Nucleus accumbens (tissue), 56 donors: ENCODE measurements around the gene CRACR2A.

Experiments used
- DNase-seq, 56 donors: peaks; one replicate each; lab custom pipeline; 2025; lab: John Stamatoyannopoulos, UW

Gene CRACR2A, protein sequence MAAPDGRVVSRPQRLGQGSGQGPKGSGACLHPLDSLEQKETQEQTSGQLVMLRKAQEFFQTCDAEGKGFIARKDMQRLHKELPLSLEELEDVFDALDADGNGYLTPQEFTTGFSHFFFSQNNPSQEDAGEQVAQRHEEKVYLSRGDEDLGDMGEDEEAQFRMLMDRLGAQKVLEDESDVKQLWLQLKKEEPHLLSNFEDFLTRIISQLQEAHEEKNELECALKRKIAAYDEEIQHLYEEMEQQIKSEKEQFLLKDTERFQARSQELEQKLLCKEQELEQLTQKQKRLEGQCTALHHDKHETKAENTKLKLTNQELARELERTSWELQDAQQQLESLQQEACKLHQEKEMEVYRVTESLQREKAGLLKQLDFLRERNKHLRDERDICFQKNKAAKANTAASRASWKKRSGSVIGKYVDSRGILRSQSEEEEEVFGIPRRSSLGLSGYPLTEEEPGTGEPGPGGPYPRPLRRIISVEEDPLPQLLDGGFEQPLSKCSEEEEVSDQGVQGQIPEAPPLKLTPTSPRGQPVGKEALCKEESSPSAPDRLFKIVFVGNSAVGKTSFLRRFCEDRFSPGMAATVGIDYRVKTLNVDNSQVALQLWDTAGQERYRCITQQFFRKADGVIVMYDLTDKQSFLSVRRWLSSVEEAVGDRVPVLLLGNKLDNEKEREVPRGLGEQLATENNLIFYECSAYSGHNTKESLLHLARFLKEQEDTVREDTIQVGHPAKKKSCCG

DNA sequence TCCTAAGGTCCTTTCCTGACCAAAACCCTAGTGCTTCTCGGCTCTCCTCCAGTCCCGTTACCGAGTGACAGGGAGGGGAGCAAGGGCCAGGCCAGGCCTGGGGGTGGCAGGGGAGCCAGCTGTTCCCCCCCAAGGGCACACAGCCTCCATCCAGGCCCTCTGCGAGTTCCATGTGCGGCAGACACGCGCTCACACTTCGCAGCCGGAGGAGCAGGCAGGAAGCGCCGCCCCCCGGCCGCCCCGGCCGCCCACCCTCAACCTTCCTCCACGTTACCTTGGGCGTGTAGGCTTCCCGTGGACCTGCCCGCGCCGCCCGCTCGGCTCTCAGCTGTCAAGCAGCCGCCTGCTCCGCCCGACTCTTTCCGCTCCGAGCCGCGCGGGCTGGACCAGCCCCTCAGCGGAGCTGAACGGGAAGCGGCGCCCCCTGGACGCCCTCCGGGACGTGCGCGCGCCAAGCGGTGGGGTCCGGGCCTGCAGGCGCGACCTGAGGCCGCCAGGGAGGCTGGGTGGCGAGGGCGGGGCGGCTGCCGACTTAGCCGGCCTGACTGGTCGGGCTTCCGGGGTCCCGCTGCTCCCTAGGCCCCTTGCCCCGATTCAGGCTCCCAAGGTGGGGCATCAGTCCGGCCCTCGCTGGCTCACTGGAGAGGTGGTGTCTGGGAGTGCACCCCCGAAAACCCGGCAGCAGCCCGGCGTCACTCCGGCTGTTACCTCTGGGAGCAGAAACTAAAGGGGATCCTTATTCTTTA lies at the start of gene CRACR2A:
CRACR2A (minus strand) TSS at position 369 of the 746 bp plus-strand sequence. CDS start 56,110 bp downstream, outside the sequence.
- peak in 11 of 56 donors; percentile 2 to 40 (median 10) for DNase-seq

DNA sequence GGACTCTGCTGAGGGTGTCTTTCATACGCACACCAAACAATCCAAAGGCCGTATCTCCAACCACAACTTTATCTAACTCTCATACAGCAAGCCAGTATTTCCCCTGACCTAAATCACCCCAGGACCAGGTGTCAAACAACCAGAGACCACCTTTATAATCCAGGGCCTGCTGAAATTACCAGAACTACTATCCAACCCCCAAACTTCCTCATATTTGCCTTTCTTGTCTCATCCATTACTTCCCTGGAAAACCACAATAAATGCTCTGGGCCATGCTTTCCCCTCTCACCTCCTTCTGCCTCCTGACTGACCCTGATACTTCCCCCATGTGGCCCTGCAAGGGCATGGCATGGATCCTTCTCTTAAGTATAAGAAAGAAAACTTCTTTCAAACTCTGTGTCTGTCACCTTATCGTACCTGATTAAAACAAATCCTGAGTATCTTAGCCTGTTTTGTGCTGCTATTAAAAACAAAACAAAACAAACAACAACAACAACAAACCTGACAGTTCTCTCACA lies 44.7 kb upstream of the CRACR2A start:
- DNase-seq, result no peak

DNA sequence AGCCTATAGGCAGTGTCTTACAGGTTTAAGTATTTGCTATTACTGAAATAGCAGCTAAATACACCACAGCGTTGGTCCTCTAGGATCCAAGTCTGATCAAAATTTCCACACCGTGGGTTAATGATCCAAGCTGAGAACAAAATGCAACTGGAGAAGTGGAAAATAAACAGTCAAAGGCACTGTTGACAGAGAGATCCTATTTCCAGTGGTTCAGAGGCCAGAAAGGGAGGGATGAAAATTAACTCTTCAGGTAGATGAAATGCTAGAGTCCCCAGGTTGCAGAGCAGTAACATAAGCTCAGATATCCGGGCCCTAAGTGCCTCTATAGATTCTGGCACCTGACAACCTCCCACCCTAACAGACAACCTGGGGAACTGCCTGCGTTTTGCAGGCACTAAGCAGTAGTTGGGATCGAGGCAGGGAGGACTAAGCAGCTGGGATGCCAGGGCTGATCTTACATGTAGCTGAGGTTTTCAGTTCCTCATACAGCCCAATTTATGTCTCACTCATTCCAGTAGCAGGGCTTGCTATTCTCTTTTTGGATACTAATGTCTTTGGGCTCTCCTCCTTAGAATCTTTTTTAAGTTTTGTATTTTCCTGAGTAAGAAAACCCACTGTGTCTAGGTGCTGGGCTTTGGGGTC lies 42.7 kb upstream of the CRACR2A start:
- no peak for DNase-seq

DNA sequence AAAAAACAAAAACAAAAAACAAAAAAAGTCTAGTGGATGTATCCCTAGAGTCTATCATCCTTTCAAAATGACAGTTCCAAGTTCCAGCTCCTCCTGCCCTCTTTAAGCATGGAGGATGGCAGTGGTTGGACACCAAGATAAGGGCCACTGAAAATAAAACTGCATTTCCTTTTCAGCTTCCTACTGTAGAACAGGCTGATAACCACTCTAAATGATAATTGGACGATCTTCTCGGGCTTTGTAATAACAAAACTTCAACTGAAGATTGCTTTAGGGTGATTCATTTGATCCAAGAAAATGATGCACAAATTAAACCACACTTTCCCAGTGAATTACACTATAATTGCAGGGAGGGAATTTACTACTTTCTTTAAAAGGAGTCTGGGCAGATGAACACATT lies 42.2 kb upstream of the CRACR2A start:
- DNase-seq, result no peak

DNA sequence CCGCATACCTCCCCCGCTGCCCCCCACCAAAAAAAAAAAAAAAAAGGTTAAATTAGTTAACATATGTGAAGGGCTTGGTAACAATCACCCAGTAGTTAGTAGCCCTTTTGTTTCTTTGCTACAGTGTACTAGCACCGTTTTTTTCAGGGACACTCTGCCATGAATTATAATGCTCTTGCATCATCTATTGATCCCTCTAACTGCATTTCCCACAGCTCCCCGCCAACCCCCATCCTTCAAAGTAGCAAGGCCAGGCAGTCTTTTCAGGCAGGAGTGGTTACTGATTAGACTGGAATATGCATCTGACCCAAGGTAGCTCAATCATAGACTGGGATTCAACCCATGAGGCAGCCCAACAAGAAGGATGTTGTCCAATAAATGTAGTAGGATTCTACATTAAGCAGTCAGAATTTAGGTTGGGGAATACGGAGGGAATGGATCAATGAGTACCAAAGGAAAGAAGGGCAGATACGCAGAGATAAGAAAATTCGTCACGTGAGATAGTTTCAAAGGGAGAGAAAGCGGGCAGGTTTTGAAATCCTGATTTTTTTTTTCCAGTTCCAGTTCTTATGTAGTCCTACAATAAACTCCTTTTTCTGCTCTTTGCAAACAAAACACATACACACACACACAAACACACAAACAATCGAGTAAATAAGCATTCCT lies 39.8 kb upstream of the CRACR2A start:
- no peak for DNase-seq

DNA sequence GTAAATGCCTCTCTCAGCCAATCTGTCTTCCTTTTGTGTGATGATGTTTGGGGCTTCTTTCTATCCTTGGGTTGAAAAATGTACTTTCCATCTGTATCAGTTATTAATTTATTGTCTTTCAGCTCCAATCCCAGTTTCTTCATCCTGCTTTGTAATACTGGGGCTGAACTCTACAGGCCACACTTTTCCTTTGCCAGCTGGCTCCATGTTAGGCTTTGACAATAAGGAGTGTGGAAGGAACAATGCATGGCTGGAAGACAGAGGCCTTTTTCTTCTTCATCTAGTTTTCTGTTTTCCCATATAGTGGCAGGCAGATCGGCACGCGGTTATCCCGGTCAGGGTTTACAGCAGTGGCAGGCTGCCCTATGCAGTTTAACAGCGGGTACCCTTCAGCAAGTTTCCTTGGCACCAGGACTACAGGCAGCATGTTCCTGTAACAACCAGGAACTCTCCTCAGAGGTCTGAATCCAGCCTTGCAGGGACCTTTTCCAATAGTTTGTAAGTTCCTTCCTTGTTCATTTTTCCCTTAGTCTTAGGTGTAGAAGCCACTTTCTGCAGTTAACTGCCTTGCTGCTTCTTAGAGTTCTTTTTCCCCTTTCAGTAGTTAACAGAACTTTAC lies 38.5 kb upstream of the CRACR2A start:
- DNase-seq, result peak in 1 of 56 donors; percentile 5

DNA sequence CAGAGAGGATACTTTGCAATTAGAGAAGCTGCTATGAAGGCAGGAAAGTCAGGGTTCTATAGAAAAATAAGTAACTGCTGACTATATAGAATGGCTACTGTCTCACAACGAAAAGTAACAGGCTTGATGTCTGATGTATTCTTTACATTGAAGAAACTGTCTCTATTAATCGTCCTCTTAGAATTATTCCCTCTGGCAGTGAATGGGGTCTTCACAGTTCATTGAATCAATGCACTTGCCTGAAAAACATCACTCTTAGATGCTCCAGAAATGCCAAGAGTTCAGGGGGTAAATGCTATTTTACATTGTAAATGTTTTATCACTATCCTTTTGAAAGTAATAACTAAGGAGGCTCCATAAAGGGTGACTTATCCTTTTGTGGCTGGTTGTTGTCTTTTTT lies 37.7 kb upstream of the CRACR2A start:
- DNase-seq, result no peak

DNA sequence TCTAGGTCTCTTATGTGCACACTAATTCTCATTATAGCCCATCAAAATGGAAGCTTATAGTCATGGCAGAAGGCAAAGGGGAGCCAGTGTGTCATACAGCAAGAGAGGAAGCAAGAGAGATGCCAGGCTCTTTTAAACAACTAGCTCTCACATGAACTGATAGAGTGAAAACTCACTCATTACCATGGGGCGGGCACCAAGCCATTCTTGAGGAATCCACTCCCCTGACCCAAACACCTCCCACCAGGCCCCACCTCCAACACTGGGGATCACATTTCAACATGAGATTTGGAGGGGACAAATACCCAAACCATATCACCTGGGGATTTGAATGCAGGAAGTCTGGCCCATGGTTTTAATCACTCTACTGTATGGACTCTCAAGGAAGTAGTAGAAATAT lies 36.9 kb upstream of the CRACR2A start:
- no peak for DNase-seq

DNA sequence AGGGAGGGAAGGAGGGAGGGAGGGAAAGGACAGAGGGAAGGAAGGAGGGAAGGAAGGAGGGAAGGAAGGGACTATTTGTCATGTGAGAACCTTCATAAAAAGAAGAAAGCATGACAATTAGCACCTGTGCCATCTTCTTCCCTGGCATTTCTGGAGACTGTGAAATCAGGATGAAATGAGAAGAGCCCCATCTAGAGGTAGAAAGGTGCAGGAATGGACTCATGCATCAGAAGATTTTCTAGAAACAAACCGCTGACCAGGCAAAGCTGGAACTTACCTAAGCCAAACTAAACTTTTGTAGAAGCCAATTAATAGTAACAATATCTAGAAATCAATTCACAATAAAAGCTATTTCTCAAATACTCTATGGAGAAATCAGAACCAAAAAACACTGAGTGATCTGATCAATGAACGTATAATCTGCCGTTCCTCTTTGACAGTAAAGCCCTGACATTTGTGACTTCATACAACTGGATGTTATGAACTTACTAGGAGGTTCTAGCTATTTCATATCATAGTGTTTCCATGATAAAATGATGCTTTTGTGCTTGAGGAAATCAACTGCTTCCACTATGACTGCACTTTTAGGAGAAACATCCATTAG lies 24.4 kb upstream of the CRACR2A start:
- peak in 1 of 56 donors; percentile 4 for DNase-seq

DNA sequence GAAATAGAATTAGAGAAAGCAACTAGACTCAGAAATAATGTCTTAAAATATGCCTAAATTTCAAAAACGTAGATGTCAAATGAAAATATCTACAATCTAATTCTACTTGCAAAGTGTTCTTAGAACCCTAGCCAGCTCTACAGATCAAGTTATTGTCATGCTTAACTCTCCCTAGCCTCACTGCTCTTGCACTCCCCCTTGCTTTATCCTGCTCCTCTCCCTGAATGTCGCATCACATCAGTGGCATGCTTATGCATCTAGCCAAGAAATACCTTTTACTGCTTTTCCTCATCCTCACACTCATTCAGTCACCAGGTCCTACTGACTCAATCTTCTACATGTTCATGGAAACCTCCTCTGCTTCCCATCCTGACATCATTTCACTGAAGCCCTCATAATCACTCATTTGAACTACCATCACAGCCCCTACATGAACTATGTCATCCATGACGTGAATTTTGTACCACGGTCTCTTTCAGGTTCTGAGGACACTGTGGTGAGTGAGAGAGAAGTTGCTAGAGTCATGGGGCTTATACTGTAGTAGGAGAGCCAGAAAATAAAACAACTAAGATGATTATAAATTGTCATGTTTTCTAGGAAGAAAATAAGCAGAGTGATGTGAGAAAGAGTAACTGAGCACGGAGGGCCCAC lies 22.6 kb upstream of the CRACR2A start:
- no peak for DNase-seq

DNA sequence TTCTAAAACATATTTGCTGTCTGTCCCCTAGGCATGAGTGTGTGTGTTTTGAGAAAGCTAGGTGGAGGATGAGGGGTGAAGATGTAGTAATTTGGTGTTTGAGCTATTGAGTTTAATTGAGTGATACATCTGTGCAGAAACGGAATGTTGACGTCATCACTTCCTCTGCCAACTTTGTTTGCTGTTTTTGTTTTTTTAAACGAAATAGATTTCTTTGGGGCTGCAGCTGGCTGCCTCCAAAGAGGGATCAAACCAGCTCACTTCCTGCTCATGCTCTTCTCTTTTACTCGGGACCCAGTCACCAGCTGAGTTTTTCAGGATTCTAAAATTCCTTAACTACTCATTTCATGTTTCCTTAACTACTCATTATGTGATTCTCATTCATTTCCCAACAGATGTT lies 19.5 kb upstream of the CRACR2A start:
- no peak for DNase-seq

DNA sequence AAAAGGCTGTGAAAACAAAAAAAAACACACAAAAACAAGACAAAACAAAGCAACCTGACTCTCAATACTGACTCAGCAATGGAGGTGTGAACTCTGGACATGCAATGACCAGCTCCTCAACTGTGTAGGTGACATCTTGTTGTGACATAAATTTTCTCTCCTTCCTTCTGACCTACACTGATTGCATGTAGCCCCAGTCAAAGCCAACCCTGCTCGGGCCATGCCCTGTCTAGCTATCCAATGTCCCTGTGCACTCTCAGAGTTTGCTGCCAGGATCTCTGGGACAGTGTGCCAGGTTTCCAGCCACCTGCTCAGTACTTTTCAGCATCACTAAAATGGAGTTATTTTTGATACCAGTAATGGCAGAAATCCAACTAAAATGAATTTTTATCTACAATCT lies 18.9 kb upstream of the CRACR2A start:
- DNase-seq, result no peak

DNA sequence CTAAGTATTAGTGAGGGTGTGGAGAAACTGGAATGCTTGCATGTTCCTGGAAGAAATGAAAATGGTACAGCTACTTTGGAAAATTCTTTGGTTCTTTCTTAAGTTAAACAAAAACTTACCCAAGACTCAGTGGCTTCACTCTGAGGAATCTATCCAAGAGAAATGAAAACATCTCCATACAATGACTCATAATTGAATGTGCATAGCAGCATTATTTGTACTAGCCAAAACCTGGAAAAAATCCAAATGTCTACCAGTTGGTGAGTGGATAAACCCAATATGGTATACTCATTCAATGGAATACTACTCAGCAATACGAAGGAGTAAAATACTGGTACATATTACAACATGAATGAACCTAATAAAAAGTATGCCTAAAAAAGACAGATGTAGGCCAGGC lies 18.0 kb upstream of the CRACR2A start:
- no peak for DNase-seq

DNA sequence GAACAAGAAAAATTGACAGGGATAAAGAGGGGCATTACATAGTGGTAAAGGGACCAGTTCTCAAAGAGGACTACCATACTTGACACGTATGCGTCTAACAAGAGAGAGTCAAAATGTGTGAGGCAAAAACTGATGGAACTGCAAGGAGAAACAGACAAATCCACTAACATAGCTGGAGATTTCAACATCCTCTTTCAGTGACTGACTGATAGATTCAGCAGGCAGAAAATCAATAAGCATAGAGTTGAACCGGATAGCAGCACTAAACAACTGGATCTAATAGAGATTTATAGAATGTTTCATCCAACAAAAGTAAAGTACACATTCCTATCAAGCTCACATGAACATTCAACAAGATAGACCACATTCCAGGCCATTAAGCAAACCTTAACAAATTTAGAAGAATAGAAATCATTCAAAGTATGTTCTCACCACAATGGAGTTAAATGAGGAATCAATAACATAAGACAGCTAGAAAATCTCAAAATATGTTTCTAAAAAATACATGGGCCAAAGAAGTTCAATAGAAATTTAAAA lies 16.1 kb upstream of the CRACR2A start:
- no peak for DNase-seq

DNA sequence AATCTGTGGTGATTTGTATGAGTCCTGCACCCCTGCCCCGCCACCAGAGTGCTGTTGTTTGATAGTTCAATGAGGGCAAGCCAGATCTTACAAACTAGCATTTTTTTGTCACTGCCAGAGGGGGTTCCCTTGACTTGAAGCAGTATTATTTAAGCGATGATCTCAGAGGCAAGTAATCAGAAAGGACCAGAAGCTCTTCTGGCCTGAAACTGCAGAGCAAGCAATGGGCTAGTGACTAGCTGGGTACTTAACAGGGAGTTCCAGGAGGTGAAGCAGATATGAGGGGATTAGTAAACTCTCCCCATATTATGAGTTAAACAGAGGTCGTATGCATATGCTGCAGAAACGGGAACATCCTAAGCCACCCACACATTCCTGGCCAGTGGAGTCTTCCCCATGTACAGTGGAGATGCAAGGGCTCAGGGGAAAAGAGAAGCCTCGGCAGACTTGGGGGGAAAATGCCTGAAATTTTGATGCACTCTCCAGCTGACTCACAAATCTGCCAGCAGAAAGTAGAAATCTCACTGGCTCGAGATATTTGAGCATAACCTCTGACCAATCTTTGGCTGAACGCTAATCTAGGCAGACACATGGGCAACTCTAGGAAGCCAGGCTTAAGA lies 8.3 kb upstream of the CRACR2A start:
- DNase-seq, result no peak

DNA sequence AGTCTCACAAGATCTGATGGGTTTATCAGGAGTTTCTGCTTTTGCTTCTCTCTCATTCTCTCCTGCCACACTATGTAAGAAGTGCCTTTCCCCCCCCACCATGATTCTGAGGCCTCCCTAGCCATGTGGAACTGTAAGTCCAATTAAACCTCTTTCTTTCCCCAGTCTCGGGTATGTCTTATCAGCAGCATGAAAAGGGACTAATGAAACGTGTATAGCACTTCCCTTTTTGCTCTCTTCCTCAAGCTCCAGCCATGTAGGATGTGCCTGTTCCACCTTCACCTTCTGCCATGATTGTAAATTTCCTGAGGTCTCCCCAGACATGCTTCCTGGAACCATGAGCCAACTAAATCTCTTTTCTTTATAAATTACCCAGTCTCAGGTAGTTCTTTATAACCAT lies 7.0 kb upstream of the CRACR2A start:
- no peak for DNase-seq

DNA sequence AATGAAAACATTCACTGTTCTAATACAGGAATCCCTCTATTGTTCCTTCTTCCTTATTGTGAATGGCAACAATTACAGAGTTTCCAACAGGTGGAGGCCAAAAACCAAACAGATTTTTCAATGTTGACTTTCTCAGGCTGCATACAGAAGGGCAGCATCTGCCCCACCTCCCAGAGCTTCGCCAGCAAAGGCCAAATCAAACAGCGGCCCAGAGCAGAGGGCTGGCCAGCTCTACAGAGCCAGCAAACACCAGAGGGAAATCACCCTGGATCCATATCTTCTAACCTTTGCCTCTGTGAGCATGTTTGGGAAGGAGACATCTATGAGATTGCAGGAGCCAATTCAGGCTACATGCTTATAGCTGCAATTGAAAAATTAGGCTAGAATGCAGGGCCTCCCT lies 4.4 kb upstream of the CRACR2A start:
- DNase-seq, result no peak

DNA sequence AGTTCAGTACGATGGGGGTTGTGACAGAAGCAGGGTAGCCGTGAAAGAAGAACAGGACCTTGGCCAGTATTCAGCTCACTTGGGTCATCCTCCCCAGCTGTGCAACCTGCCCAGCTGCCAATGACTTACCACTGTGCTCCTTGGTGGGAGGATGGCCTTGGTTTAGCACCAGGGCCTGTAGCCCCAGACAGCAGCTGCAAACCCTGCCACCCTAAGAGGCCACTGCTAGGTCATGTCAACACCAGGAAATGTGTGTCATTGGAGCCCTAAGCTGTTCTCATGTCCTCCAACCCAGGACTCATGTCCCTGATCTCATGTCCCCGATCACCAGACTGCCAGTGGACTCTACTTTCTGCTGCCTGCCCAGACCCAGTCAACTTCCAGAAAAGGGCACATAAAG lies 3.0 kb upstream of the CRACR2A start:
- no peak for DNase-seq
